ENCODE data around the gene ATP5F1D.

ATP5F1D gene

DNA sequence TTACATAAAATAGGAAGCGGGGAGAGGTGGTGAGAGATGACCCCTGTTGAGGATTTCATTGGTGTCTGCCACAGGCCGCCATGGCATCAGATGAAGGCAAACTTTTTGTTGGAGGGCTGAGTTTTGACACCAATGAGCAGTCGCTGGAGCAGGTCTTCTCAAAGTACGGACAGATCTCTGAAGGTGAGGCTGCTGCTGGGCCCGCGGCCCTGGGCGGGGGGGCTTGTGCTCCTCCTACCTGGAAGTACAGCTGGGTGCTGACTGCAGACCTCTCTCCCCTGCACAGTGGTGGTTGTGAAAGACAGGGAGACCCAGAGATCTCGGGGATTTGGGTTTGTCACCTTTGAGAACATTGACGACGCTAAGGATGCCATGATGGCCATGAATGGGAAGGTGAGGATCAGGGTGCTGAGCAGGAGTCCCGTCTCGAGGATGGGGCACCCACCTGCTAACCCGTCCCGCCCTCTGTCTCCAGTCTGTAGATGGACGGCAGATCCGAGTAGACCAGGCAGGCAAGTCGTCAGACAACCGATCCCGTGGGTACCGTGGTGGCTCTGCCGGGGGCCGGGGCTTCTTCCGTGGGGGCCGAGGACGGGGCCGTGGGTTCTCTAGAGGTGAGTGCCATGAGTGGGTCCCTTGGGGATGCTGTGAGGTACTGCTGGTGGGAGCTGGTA is 29.4 kb downstream of the ATP5F1D start:
- no peak for DNase-seq

GRCh38 chr19:1271528-1272422 is 30.2 kb downstream of the ATP5F1D start:
- DNase-seq, result no peak

DNA sequence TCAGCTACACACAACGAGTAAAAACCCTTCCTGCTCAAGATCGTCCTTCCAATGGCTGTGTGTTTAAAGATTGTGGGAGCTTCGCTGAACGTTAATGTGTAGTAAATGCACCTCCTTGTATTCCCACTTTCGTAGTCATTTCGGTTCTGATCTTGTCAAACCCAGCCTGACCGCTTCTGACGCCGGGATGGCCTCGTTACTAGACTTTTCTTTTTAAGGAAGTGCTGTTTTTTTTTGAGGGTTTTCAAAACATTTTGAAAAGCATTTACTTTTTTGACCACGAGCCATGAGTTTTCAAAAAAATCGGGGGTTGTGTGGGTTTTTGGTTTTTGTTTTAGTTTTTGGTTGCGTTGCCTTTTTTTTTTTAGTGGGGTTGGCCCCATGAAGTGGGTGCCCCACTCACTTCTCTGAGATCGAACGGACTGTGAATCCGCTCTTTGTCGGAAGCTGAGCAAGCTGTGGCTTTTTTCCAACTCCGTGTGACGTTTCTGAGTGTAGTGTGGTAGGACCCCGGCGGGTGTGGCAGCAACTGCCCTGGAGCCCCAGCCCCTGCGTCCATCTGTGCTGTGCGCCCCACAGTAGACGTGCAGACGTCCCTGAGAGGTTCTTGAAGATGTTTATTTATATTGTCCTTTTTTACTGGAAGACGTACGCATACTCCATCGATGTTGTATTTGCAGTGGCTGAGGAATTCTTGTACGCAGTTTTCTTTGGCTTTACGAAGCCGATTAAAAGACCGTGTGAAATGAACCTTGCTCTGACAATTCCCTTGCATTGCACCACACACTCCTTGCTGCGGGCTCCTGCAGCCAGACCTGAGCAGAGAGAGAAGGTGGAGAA is 31.1 kb downstream of the ATP5F1D start:
- DNase-seq, result no peak

GRCh38 chr19:1273263-1274041 is 31.9 kb downstream of the ATP5F1D start:
- peak in 1 of 3 donors; percentile 27 for DNase-seq

DNA sequence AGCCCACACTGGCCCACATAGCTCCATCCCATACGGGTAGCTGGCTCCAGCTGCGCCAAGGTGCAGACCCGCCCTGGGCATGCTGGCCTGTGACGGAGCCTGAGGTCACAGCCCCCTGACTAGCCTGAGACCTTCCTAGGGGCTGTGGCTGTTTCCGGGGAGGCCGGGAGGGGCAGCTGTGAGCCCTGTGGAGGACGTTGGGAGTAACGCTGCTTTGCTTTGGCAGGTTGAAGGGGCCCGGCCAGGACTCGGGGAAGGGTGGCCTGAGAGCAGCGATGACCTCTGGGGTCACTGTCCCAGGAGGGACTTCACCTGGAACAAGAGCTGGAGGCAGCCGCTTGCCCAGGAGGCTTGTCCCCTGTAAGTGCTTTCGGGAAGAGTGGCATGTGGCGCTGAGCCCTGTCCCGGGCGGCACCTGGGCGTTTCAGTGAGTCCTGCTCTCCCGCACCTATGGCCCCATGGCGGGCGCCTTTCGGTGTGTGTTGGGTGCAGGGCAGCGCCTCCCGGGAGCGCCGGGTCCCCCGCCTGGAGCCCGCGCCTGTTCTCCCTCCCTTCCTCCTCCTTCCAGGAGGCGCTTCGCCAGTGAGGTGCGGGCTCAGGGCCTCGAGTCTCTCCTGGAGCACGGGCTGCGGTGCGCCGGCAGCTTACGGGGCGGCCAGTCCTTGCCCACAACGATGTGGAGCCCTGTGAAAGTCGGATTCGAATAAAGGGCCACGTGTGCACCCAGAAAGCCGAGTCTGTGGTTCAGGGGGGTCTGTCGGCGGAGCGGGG is 32.7 kb downstream of the ATP5F1D start:
- DNase-seq, result no peak

DNA sequence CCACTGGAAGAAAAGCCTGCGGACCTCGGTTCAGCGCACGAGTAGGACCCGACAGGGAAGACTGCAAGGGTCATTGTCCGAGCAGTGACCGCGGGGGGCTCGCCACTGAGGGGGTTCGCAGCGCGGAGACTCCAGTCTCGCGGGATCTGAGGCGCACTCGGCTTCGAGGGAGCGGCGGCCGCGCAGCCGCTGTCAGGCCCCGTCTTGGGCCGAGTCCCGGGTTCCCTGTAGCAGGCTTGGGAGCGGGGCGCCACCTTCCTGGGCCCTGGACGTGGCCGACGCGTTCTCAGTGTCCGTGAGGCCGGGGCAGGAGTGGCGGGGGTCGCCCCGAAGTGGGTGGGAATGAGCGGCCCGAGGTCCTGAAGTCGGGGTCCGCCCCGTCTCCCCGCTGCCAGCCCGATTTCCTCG is 33.3 kb downstream of the ATP5F1D start:
- DNase-seq, result no peak

GRCh38 chr19:1275260-1275975 is 33.9 kb downstream of the ATP5F1D start, which contains the start of gene FAM174C:
Gene FAM174C (plus strand): TSS chr19:1275530. CDS start chr19:1275550, 20 bp downstream.
- peak; percentile 98 to 99 (median 98) for DNase-seq

DNA sequence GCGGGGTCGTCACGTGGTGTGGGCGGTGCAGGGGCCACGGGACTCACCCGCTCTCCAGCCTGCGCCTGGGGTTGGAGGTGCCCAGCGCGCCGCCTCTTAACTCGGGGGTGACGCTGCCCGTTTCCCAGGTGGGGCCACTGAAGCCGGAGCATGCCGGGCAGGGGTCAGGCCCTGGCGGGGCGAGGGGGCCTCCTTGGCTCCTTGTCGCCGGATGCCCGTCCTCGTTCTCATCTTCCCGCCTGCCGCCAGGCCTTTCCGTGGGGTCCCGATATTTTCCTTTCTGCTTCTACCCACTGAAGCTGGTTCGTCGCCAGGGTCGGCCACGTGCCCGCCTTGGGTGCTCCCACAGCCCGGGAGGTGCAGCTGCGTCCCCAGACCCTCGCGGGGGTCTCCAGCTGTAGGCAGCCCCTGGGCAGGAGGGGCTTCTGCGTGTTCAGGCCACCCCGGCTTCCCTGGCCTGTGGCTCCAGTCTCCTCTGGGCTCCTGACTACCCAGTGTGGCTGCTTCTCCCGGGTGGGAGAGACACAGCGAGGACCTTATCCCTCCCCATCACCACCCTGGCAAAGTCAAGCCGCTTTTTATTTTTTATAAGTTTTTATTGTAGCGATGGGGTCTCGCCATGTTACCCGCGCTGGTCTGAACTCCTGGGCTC is 34.6 kb downstream of the ATP5F1D start:
- no peak for DNase-seq

DNA sequence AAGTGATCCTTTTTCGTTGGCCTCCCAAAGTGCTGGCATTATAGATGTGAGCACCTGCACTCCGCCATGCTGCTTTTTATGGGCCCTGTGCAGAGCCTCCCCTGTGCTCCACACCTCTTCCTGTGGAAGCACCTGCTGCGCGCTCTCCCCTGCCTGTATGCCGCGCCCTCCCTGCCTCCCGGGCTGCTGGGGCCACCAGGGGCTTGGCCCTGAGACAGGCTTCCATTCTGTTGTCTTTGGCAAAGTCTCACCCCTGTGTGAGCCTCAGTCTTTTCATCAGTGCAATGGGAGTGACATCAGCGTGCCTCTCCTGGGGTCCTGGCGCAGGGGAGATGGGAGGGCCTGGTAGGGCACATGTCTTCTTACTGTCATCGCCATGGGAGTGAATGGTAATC is 35.1 kb downstream of the ATP5F1D start:
- no peak for DNase-seq

- no peak for DNase-seq
Measured at GRCh38 chr19:1277061-1277460, 35.5 kb downstream of the ATP5F1D start.

GRCh38 chr19:1278074-1278473 is 36.5 kb downstream of the ATP5F1D start:
- no peak for DNase-seq

GRCh38 chr19:1278713-1279660 is 37.4 kb downstream of the ATP5F1D start:
- DNase-seq, result no peak

DNA sequence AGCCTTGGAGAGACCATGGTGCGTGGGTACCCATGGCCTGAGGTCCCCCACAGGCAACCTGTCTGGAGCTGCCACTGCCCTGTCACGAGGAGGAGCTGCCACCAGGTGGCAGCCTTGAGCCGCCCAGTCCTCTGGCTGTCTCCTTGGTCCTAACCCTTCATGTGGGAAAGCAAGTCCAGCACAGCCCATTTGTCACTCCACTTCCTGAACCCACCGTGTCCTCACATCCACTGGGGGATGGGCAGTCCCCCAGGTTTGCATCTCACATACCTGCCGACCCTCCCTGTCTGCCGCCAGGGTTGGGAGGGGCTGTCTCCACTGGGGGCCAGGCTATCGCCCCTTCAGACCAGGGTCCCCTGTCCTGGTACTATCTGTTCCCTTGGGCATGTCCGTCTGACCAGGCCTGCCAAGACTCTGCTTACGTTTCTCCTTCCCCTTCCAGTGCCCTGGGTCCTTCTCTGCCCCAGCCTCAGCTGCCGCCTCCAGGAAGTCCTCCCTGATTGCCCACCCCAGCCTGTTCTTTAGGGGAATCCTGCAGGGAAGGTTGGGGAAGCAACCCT is 38.3 kb downstream of the ATP5F1D start:
- DNase-seq, result peak; percentile 86 to 90 (median 89)

- DNase-seq, result no peak
Measured at GRCh38 chr19:1280636-1281568, 39.4 kb downstream of the ATP5F1D start.

GRCh38 chr19:1281569-1282287 is 40.2 kb downstream of the ATP5F1D start:
- DNase-seq, result no peak

DNA sequence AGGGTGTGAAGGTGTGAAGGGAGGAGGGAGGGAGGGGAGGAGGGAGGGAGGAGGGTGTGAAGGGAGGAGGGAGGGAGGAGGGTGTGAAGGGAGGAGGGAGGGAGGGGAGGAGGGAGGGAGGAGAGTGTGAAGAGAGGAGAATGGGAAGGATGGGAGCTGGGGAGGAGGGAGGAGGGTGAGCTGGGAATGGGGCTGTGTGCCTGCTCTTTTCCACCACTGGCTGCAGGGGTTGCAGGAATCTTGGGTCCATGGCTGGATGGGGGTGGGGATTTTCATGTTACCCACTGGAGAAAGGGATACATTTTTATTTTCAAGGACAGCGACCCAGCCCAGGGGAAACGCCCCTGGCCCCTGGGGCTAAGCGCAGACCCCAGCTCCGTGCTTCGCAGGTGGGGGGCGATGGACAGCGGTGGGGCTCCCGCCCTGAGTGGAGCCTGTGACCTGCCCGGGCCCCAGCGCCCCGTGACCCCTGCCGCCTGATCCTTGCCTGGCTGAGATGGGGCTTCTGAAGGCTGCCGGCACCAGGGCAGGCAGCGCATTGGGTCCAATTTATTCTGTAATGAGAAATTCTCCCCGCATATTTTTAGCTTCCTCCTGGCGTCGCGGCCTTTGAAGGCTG is 41.1 kb downstream of the ATP5F1D start:
- no peak for DNase-seq
